GM20000 (cell line): ENCODE results near the gene ATP5F1D.

Source experiments
- DNase-seq: peaks from one replicate; pipeline ENCODE4 v3.0.0; 2012; ENCODE audit warnings: low spot score
- TF ChIP-seq, protein P1 (sequence below): IDR thresholded peaks from 2 replicates; pipeline ENCODE4 v1.5.1; 2012; ENCODE audit warnings: mild to moderate bottlenecking, control low read depth; ENCODE audit errors: extremely low read depth, missing control alignments

The ATP5F1D gene

GRCh38 chr19:1231729-1232637 is 9.6 kb upstream of the ATP5F1D start:
- TF ChIP-seq, protein P1, sequence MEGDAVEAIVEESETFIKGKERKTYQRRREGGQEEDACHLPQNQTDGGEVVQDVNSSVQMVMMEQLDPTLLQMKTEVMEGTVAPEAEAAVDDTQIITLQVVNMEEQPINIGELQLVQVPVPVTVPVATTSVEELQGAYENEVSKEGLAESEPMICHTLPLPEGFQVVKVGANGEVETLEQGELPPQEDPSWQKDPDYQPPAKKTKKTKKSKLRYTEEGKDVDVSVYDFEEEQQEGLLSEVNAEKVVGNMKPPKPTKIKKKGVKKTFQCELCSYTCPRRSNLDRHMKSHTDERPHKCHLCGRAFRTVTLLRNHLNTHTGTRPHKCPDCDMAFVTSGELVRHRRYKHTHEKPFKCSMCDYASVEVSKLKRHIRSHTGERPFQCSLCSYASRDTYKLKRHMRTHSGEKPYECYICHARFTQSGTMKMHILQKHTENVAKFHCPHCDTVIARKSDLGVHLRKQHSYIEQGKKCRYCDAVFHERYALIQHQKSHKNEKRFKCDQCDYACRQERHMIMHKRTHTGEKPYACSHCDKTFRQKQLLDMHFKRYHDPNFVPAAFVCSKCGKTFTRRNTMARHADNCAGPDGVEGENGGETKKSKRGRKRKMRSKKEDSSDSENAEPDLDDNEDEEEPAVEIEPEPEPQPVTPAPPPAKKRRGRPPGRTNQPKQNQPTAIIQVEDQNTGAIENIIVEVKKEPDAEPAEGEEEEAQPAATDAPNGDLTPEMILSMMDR: no peak
- DNase-seq: no peak

DNA sequence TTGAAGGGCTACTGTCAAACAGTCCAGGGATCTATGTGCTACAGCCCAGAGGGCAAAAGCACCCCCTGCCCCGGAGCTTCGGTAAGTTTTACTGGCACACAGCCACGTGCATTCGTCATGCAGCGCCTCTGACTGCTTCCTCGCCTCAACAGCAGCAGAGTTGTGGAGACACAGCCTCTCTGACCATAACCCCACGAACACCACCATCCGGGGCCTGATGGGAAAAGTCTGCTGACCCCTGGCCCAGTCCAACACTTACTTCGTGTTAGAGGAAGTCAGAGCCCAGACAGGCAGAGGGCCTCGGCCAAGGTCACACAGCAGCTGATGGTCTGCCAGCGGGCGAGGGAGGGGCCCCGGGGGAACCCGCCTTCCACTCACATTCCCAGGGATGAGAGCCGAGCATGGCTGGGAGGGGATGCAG is 8.9 kb upstream of the ATP5F1D start:
- no peak for DNase-seq
- TF ChIP-seq, protein P1: no peak

- TF ChIP-seq, protein P1: no peak
Observed at GRCh38 chr19:1233115-1233667, 8.4 kb upstream of the ATP5F1D start.

GRCh38 chr19:1234051-1234954 is 7.2 kb upstream of the ATP5F1D start:
- DNase-seq: no peak
- TF ChIP-seq, protein P1: no peak

More at GRCh38 chr19:1233115-1233667, 8.4 kb upstream of the ATP5F1D start:
- no peak for DNase-seq

GRCh38 chr19:1234955-1235380 is 6.6 kb upstream of the ATP5F1D start:
- TF ChIP-seq, protein P1: no peak

DNA sequence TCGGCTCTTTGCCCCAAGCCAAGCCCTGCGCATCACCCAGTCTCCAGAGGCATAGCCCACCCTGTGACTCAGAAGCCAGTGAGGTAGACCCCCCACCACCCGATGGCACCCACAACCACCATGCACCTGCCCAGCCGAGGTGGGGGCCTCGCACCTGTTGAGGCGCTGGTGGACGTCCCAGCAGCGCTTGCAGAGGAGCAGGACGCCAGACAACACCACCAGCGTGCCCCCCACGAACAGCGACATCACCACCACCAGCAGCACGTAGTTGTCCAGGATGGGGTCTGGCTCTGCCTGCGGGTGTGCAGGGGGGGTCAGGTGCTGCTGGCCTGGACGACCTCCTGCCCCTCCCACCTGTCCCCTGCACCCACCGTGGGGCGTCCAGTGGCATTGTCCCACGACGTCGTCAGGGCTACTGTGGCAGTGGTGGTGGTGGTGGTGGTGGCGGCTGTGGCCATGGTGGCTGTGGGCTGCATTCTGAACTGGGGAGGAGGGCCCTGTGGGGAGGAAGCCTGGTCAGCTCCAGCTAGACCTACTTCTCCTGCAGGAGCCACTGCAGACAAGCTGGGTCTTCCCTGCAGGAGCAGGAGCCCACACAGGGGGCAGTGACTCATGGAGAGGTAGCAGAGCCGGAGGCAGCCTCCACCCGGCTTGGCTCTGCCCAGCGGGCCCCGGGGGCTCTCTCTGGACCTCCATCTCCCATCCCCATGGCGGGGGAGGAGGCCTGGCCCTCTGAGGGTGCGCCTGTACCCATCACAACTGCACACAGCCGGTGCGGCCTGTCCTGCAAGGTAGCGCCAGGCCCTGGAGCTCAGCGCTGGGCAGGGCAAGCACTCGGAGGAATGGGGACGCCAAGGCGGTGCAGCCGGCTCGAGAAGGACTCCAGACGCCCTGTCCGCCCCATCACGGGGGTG is 5.7 kb upstream of the ATP5F1D start:
- TF ChIP-seq, protein P1: no peak
- DNase-seq: no peak

More at GRCh38 chr19:1234955-1235380, 6.6 kb upstream of the ATP5F1D start:
- no peak for DNase-seq
